22Rv1 (cell line): Measurements from ENCODE around the gene HOXA13.

ENCODE experiments used
- CTCF ChIP-seq: fragments of 450-650 bp; IDR thresholded peaks from 2 replicates; pipeline ENCODE4 v1.5.1; 2017; ENCODE audit warnings: mild to moderate bottlenecking
- ZFX ChIP-seq: fragments of 450-650 bp; IDR thresholded peaks from 2 replicates; pipeline ENCODE4 v1.6.1; 2017; ENCODE audit warnings: antibody characterized with exemption, borderline replicate concordance

- TF ChIP-seq CTCF (no peak), ZFX (no peak)
These were observed 16.8 kb downstream of the HOXA13 start for GRCh38 chr7:27182861-27183681.
